A549 (cell line): ENCODE measurements around the gene TRMT61B. TPM values are rescaled to one million over a fixed set of nuclear protein-coding genes. Genes with fewer than 3 reads are reported as not detected.

Source experiments
- ATAC-seq, 2 experiments: fragments of 200-7000 bp in 1 of 2; fragments of >200 bp in 1 of 2; cut with Nextera tagmentation in 1 of 2; cut with Tn5 transposase in 1 of 2; 3 replicates each; pipeline versions ENCODE4 v1.8.0 to v1.9.1; 2018 to 2020; ENCODE audit warnings: mild to moderate bottlenecking in 1 of 2, moderate library complexity in 1 of 2
- CTCF ChIA-PET: fragments of 300-600 bp; sonication (Branson Sonifier 250); formaldehyde crosslinking; extraction: SDS; loops from one replicate; lab custom pipeline; 2021; ENCODE audit warnings: antibody characterized with exemption, inconsistent platforms; lab: Yijun Ruan, JAX
- POLR2A ChIA-PET: fragments of 350-600 bp; formaldehyde crosslinking; extraction: SDS; loops from one replicate; lab custom pipeline; 2021; ENCODE audit warnings: antibody characterized with exemption, inconsistent platforms; lab: Yijun Ruan, JAX
- DNase-seq, 2 experiments: peaks; one replicate each; pipeline versions ENCODE4 v3.0.0 to v3.0.0-alpha.2; 2011 to 2016; ENCODE audit warnings: low read depth in 1 of 2, low spot score in 1 of 2
- FAIRE-seq: peaks from 2 replicates; lab custom pipeline; 2011; peaks lifted over from hg19 to GRCh38; lab: Jason Lieb, UNC
- H3K27ac ChIP-seq, 2 experiments: fragments of >200 bp; sonication (Bioruptor Twin); formaldehyde crosslinking; 3 replicates each; pipeline ENCODE4 v1.5.1; 2016 to 2017
- H3K4me1 ChIP-seq: fragments of >200 bp; sonication (Bioruptor Twin); formaldehyde crosslinking; 3 replicates; pipeline ENCODE4 v1.6.1; 2016
- H3K4me2 ChIP-seq: fragments of >200 bp; sonication (Bioruptor Twin); formaldehyde crosslinking; 3 replicates; pipeline ENCODE4 v1.6.1; 2016
- H3K4me3 ChIP-seq: fragments of >200 bp; sonication (Bioruptor Twin); formaldehyde crosslinking; 3 replicates; pipeline ENCODE4 v1.5.1; 2016
- H3K9me3 ChIP-seq: fragments of >200 bp; sonication (Bioruptor Twin); formaldehyde crosslinking; 3 replicates; pipeline ENCODE4 v1.6.1; 2016
- BCL3 ChIP-seq: fragments of >200 bp; sonication (Bioruptor Twin); formaldehyde crosslinking; IDR thresholded peaks from 3 replicates; pipeline ENCODE4 v1.6.1; 2016
- EHMT2 ChIP-seq: fragments of 200-600 bp; sonication (generic); IDR thresholded peaks from 2 replicates; pipeline ENCODE4 v1.6.1; 2016; ENCODE audit warnings: antibody characterized with exemption, low read depth, mild to moderate bottlenecking, moderate library complexity
- HEYL ChIP-seq: fragments of 250-450 bp; sonication (Bioruptor Pico); IDR thresholded peaks from 2 replicates; pipeline ENCODE4 v1.8.0; 2021; ENCODE audit warnings: mild to moderate bottlenecking, moderate library complexity
- JUN ChIP-seq, 2 experiments: fragments of >200 bp; sonication (Bioruptor Twin); formaldehyde crosslinking; IDR thresholded peaks; 2 replicates in 1 of 2; 3 replicates in 1 of 2; pipeline ENCODE4 v1.6.1; 2016 to 2017
- KDM5A ChIP-seq: fragments of 200-600 bp; sonication (generic); IDR thresholded peaks from 2 replicates; pipeline ENCODE4 v1.6.1; 2016; ENCODE audit warnings: antibody characterized with exemption, mild to moderate bottlenecking
- MAX ChIP-seq: IDR thresholded peaks from 2 replicates; pipeline ENCODE4 v1.6.1; 2012
- MAZ ChIP-seq: fragments of 150-350 bp; IDR thresholded peaks from 2 replicates; pipeline ENCODE4 v1.6.1; 2014; ENCODE audit warnings: antibody characterized with exemption, low read depth, low read length, borderline replicate concordance
- MYC ChIP-seq: IDR thresholded peaks from 2 replicates; pipeline ENCODE4 v1.6.1; 2012; ENCODE audit warnings: mild to moderate bottlenecking, inconsistent platforms, low read length, improper control_type of control experiment, borderline replicate concordance
- PHF8 ChIP-seq: fragments of 200-600 bp; sonication (generic); IDR thresholded peaks from 2 replicates; pipeline ENCODE4 v1.6.1; 2016; ENCODE audit warnings: low read depth, mild to moderate bottlenecking, antibody characterized with exemption, moderate library complexity, borderline replicate concordance
- POLR2A ChIP-seq: IDR thresholded peaks from 2 replicates; pipeline ENCODE4 v1.6.1; 2012; ENCODE audit warnings: mild to moderate bottlenecking, low read length
- POLR2AphosphoS2 ChIP-seq: conservative IDR thresholded peaks from 2 replicates; pipeline ENCODE4 v1.6.1; 2012; ENCODE audit warnings: low read length, improper control_type of control experiment, inconsistent platforms
- RCOR1 ChIP-seq: fragments of 150-350 bp; IDR thresholded peaks from 2 replicates; pipeline ENCODE4 v1.6.1; 2014; ENCODE audit warnings: antibody characterized with exemption, low read length, low read depth
- SMC3 ChIP-seq: fragments of >200 bp; sonication (Bioruptor Twin); formaldehyde crosslinking; IDR thresholded peaks from 3 replicates; pipeline ENCODE4 v1.6.1; 2018; ENCODE audit warnings: inconsistent platforms
- TP53 ChIP-seq: fragments of 250-450 bp; sonication (Bioruptor Pico); IDR thresholded peaks from 2 replicates; pipeline ENCODE4 v1.5.0; 2021; ENCODE audit warnings: mild to moderate bottlenecking, moderate library complexity
- ZFP36 ChIP-seq: fragments of 450-650 bp; IDR thresholded peaks from 2 replicates; pipeline ENCODE4 v1.6.1; 2014; ENCODE audit warnings: borderline replicate concordance; ENCODE audit not compliant: partially characterized antibody
- WGBS: methylation state at CpG from one replicate; pipeline ENCODE4 v1.1.6; 2017; ENCODE audit errors: missing lambda C conversion rate; 5-methylcytosine and 5-hydroxymethylcytosine counted together
- polyA plus RNA-seq, 4 experiments: library from polyadenylated mRNA; depleted of rRNA in 3 of 4; stranded (reverse); fragments of >200 nt; fragmentation: RNase III in 1 of 4; extraction: RNeasy Plus Mini Kit Qiagen cat#74134 plus additional on column Dnase treatment in 1 of 4; gene quantifications; 2 replicates in 3 of 4; 3 replicates in 1 of 4; pipeline ENCODE4 v1.2.3, GENCODE V29; 2011 to 2017
- TF ChIP-seq, protein P1 (sequence below): fragments of 450-650 bp; IDR thresholded peaks from 2 replicates; pipeline ENCODE4 v1.6.1; 2014; ENCODE audit warnings: antibody characterized with exemption
- TF ChIP-seq, protein P2 (sequence below): fragments of >200 bp; sonication (Bioruptor Twin); formaldehyde crosslinking; IDR thresholded peaks from 3 replicates; pipeline ENCODE4 v1.5.1; 2016

TRMT61B gene
- polyA plus RNA-seq, 2 of the 4 experiments (the other 2 are of a cell fraction) = 21.6 to 38.6 TPM

DNA sequence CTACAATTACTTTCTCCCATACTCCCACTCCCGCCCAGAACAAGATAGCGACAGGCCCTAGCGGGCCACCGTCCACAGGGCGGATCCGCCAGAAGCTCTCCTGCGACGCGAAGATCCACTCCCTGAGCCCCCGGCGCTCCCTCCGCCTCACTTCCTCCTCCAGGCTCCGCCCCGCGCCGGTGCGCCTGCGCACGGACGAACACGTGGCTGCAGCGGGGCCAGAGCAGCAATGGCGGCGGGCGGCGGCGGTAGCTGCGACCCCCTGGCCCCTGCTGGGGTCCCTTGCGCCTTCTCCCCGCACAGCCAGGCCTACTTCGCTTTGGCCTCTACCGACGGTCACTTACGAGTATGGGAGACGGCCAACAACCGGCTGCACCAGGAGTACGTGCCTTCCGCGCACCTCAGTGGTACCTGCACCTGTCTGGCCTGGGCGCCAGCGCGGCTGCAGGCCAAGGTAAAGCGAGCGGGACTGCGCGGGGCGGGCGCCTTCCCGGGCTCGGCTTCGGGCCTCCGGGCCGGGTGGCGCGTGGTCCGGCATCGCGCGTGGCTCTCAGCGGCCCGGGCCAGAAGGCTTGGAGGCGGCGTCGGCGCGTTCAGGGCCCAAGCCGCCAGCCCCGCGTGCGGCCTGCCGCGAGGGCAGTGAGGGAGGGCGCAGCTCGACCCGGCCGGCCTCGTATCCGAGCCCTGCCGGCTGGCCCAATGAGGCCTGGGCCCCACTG is 24.5 kb upstream of the TRMT61B start, which contains the start of gene WDR43:
Gene WDR43 (plus strand): TSS at position 198 of the 719 bp plus-strand sequence. CDS start 32 bp downstream, at position 230.
- H3K4me2 ChIP-seq = peak within 1 kb of the TSS; percentile 83
- peak; percentile 95 to 98 for ATAC-seq
- TF ChIP-seq EHMT2 (no peak), KDM5A (peak; percentile 72), JUN (IDR thresholded peaks at IDR 0.05) (peak; percentile 82 to 95; a peak in 4 of 5 replicates), POLR2A (peak; percentile 87), PHF8 (peak; percentile 99), HEYL (CRISPR knock-in tag) (peak; percentile 30; the same call in 1 of the 2 replicates), MAX (peak; percentile 100), MYC (peak; percentile 100), RCOR1 (no peak), BCL3 (peak; percentile 68), POLR2AphosphoS2 (no peak), MAZ (peak; percentile 90), SMC3 (no peak), TP53 (CRISPR knock-in tag) (0 out of 2 replicates have a peak, but pooled peaks have one; percentile 61)
- TF ChIP-seq, protein P1, sequence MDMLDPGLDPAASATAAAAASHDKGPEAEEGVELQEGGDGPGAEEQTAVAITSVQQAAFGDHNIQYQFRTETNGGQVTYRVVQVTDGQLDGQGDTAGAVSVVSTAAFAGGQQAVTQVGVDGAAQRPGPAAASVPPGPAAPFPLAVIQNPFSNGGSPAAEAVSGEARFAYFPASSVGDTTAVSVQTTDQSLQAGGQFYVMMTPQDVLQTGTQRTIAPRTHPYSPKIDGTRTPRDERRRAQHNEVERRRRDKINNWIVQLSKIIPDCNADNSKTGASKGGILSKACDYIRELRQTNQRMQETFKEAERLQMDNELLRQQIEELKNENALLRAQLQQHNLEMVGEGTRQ = peak; percentile 85
- TF ChIP-seq, protein P2, sequence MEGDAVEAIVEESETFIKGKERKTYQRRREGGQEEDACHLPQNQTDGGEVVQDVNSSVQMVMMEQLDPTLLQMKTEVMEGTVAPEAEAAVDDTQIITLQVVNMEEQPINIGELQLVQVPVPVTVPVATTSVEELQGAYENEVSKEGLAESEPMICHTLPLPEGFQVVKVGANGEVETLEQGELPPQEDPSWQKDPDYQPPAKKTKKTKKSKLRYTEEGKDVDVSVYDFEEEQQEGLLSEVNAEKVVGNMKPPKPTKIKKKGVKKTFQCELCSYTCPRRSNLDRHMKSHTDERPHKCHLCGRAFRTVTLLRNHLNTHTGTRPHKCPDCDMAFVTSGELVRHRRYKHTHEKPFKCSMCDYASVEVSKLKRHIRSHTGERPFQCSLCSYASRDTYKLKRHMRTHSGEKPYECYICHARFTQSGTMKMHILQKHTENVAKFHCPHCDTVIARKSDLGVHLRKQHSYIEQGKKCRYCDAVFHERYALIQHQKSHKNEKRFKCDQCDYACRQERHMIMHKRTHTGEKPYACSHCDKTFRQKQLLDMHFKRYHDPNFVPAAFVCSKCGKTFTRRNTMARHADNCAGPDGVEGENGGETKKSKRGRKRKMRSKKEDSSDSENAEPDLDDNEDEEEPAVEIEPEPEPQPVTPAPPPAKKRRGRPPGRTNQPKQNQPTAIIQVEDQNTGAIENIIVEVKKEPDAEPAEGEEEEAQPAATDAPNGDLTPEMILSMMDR = no peak
- TF ChIP-seq, all 56 proteins: peak for 11
- WGBS = 2% methylated on average over 42 of the region's 79 CpGs
- DNase-seq (peak; percentile 97 to 100), FAIRE-seq (no peak)
- no peaks in the 10 kb centered on the region for H3K9me3 ChIP-seq
- ChIA-PET POLR2A (interaction anchor here (0.6 to 1.6 kb wide), 10 partner anchors 9 to 1387 kb away, joined by 3 to 32 read pairs (median 4); partner anchors contain the start of gene TRMT61B), CTCF (interaction anchor here (0.7 to 1.0 kb wide), 3 partner anchors 328 to 1270 kb away, joined by 3 to 4 read pairs (median 3); no protein-coding TSS in a partner anchor)
- H3K4me1 ChIP-seq = peaks cover 35% of the 10 kb centered on the region
- peak within 1 kb of the TSS; percentile 82 for H3K4me3 ChIP-seq
- H3K27ac ChIP-seq = peak within 1 kb of the TSS; percentile 89 to 97

DNA sequence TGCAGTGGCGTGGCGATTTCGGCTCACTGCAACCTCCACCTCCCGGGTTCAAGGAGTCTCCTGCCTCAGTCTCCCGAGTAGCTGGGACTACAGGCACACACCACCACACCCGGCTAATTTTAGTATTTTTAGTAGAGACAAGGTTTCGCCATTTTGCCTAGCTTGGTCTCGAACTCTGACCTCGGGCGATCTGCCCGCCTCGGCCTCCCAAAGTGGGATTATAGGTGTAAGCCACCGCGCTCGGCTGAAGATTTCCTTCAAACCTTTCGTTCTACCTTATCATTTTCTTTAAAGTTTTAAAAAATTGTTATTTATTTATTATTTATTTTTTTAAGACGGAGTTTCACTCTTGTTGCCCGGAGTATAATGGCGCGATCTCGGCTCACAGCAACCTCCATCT is 23.4 kb upstream of the TRMT61B start:
- 97% methylated on average over 21 of the region's 21 CpGs for WGBS
- ATAC-seq (no peak), FAIRE-seq (no peak), DNase-seq (no peak)
- TF ChIP-seq ZFP36 = no peak
- no peak for TF ChIP-seq MAX
- TF ChIP-seq EHMT2 = no peak
- no peak for TF ChIP-seq HEYL (CRISPR knock-in tag)
- POLR2A ChIA-PET = interaction anchor here (0.6 kb wide), 1 partner anchor 23 kb away, joined by 3 read pairs; no protein-coding TSS in a partner anchor
- peak overlapping the region; percentile 82 for H3K4me3 ChIP-seq
- no peaks in the 10 kb centered on the region for H3K9me3 ChIP-seq
- CTCF ChIA-PET = no interaction called here
- H3K4me1 ChIP-seq = peaks cover 24% of the 10 kb centered on the region
- peak overlapping the region; percentile 64 for H3K4me2 ChIP-seq
- H3K27ac ChIP-seq = peak overlapping the region; percentile 87 to 93; a peak in 5 of 6 replicates
